CD4-positive, alpha-beta memory T cell (primary cell): Measurements from ENCODE around the gene PIWIL1. TPM values are rescaled to one million over a fixed set of nuclear protein-coding genes. Genes with fewer than 3 reads are reported as not detected.

Experiments
- CTCF ChIA-PET: fragments of 350-600 bp; sonication (Branson Sonifier 250); formaldehyde crosslinking; loops from one replicate; lab custom pipeline; 2021; ENCODE audit warnings: inconsistent platforms; ENCODE audit not compliant: partially characterized antibody; lab: Charles Lee
- POLR2A ChIA-PET: fragments of 350-600 bp; sonication (Branson Sonifier 250); formaldehyde crosslinking; loops from one replicate; lab custom pipeline; 2021; ENCODE audit not compliant: partially characterized antibody; lab: Charles Lee
- DNase-seq, 5 donors: peaks; one replicate each; pipeline versions ENCODE4 v3.0.0 to v3.0.0-alpha.2; 2020 to 2022; ENCODE audit warnings: mixed read lengths in 1 of 5
- H3K27ac ChIP-seq: one replicate; pipeline ENCODE4 v1.7.0; 2013; ENCODE audit warnings: low read depth, low read length
- H3K27me3 ChIP-seq: 2 replicates; pipeline ENCODE4 v1.7.0; 2013; ENCODE audit warnings: mild to moderate bottlenecking, low read length, moderate library complexity; ENCODE audit not compliant: insufficient read depth
- H3K36me3 ChIP-seq: 2 replicates; pipeline ENCODE4 v1.7.0; 2013; ENCODE audit warnings: mild to moderate bottlenecking, low read length, moderate library complexity; ENCODE audit not compliant: insufficient read depth
- H3K4me1 ChIP-seq: 2 replicates; pipeline ENCODE4 v1.7.0; 2013; ENCODE audit warnings: mild to moderate bottlenecking, low read length, moderate library complexity; ENCODE audit not compliant: insufficient read depth
- H3K4me3 ChIP-seq, 2 donors: one replicate each; pipeline ENCODE4 v1.7.0; 2013; ENCODE audit warnings: low read length in 2 of 2, mild to moderate bottlenecking in 1 of 2
- H3K9me3 ChIP-seq, 2 donors: one replicate each; pipeline ENCODE4 v1.7.0; 2013; ENCODE audit warnings: low read length in 2 of 2, control low read depth in 1 of 2; ENCODE audit not compliant: control insufficient read depth in 1 of 2
- H3K27ac Mint-ChIP-seq, 7 donors: one replicate each; pipeline ENCODE4 v1.8.0; 2020 to 2021; ENCODE audit warnings: mixed read lengths in 7 of 7, mild to moderate bottlenecking in 6 of 7, inconsistent platforms in 3 of 7, moderate library complexity in 3 of 7
- H3K27me3 Mint-ChIP-seq, 2 donors: one replicate each; pipeline ENCODE4 v1.8.0; 2020 to 2021; ENCODE audit warnings: mixed read lengths in 2 of 2
- H3K36me3 Mint-ChIP-seq, 2 donors: one replicate each; pipeline ENCODE4 v1.8.0; 2020 to 2021; ENCODE audit warnings: mixed read lengths in 2 of 2, inconsistent platforms in 1 of 2, mild to moderate bottlenecking in 1 of 2
- H3K4me1 Mint-ChIP-seq, 4 donors: one replicate each; pipeline ENCODE4 v1.8.0; 2020 to 2021; ENCODE audit warnings: mixed read lengths in 4 of 4, mild to moderate bottlenecking in 1 of 4
- H3K4me3 Mint-ChIP-seq, 8 donors: one replicate each; pipeline ENCODE4 v1.8.0; 2020 to 2021; ENCODE audit warnings: mixed read lengths in 8 of 8, mild to moderate bottlenecking in 7 of 8, moderate library complexity in 6 of 8, inconsistent platforms in 3 of 8
- H3K9me3 Mint-ChIP-seq, 8 donors: one replicate each; pipeline ENCODE4 v1.8.0; 2020 to 2021; ENCODE audit warnings: mixed read lengths in 8 of 8, mild to moderate bottlenecking in 5 of 8, inconsistent platforms in 3 of 8, moderate library complexity in 1 of 8
- intact Hi-C: fragments of 100-400 bp; cut with micrococcal nuclease; formaldehyde crosslinking; loops from one replicate; pipeline ENCODE4 v1.15.1; 2023
- polyA plus RNA-seq, 2 donors: library from polyadenylated mRNA; unstranded; fragments of 300-500 nt; fragmentation: Illumina TruSeq; gene quantifications; one replicate each; pipeline ENCODE4 v1.2.3, GENCODE V29; 2021
- total RNA-seq, 2 experiments: library from RNA; stranded (reverse); gene quantifications; one replicate each; pipeline ENCODE4 v1.2.3, GENCODE V29; 2021

The PIWIL1 gene
- total and polyA plus RNA-seq, 4 experiments from 2014 or later = not detected

- Histone ChIP-seq H3K4me3 (no peak overlapping the region), H3K27me3 (no peaks in the 10 kb centered on the region), H3K36me3 (no peaks in the 10 kb centered on the region), H3K27ac (no peak overlapping the region), H3K4me1 (no peaks in the 10 kb centered on the region), H3K9me3 (no peaks in the 10 kb centered on the region)
- Mint-ChIP-seq H3K27ac (no peak overlapping the region), H3K4me1 (no peaks in the 10 kb centered on the region), H3K4me3 (no peak overlapping the region), H3K27me3 (peaks cover 0 to 3% of the 10 kb centered on the region in 2 donors), H3K9me3 (peaks cover 0 to 9% (median 7%) of the 10 kb centered on the region in 8 donors), H3K36me3 (no peaks in the 10 kb centered on the region)
- intact Hi-C loops = no loop called here
- no peak for DNase-seq
- POLR2A ChIA-PET = no interaction called here
- CTCF ChIA-PET = no interaction called here
Observed at GRCh38 chr12:130300737-130301535, 36.8 kb upstream of the PIWIL1 start.

- Mint-ChIP-seq H3K27me3 (peaks cover 0 to 3% of the 10 kb centered on the region in 2 donors), H3K4me1 (no peaks in the 10 kb centered on the region)
- H3K4me3 ChIP-seq = no peak overlapping the region
Observed at GRCh38 chr12:130301559-130301958, 36.1 kb upstream of the PIWIL1 start.

DNA sequence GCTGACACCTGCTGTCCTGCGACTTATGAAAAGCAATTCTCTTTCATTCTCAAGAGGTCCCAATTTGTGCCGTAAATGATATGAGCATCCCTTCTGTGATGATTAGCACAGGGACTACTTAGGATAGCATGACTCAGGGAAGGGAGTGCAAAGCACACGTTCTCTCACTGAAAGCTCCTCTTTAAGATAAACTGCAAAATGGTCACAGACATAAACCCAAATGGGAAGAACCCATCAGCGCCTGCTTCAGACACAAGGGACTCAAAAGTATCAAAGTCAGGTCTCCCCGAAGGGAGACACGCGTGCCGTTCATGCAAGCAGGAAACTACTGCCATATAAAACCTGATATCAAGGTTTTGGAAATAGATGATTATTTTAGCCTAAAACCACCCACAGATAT lies 33.9 kb upstream of the PIWIL1 start:
- CTCF ChIA-PET = no interaction called here
- H3K36me3 ChIP-seq = no peaks in the 10 kb centered on the region
- Mint-ChIP-seq H3K27me3 (peaks cover 0 to 6% of the 10 kb centered on the region in 2 donors), H3K9me3 (peaks cover 0 to 9% (median 5%) of the 10 kb centered on the region in 8 donors), H3K36me3 (no peaks in the 10 kb centered on the region), H3K4me3 (no peak overlapping the region), H3K27ac (no peak overlapping the region), H3K4me1 (no peaks in the 10 kb centered on the region)
- no peaks in the 10 kb centered on the region for H3K4me1 ChIP-seq
- no peaks in the 10 kb centered on the region for H3K9me3 ChIP-seq
- intact Hi-C loops = no loop called here
- H3K27me3 ChIP-seq = no peaks in the 10 kb centered on the region
- no peak overlapping the region for H3K4me3 ChIP-seq
- POLR2A ChIA-PET = no interaction called here
- DNase-seq = no peak
- H3K27ac ChIP-seq = no peak overlapping the region

More at GRCh38 chr12:130301559-130301958, 36.1 kb upstream of the PIWIL1 start:
- Histone ChIP-seq H3K27ac (no peak overlapping the region), H3K27me3 (no peaks in the 10 kb centered on the region), H3K36me3 (no peaks in the 10 kb centered on the region), H3K9me3 (no peaks in the 10 kb centered on the region), H3K4me1 (no peaks in the 10 kb centered on the region)
- no peak for DNase-seq
- ChIA-PET CTCF (no interaction called here), POLR2A (no interaction called here)
- intact Hi-C loops = no loop called here
- Mint-ChIP-seq H3K27ac (no peak overlapping the region), H3K36me3 (no peaks in the 10 kb centered on the region), H3K4me3 (no peak overlapping the region), H3K9me3 (peaks cover 0 to 9% (median 7%) of the 10 kb centered on the region in 8 donors)

DNA sequence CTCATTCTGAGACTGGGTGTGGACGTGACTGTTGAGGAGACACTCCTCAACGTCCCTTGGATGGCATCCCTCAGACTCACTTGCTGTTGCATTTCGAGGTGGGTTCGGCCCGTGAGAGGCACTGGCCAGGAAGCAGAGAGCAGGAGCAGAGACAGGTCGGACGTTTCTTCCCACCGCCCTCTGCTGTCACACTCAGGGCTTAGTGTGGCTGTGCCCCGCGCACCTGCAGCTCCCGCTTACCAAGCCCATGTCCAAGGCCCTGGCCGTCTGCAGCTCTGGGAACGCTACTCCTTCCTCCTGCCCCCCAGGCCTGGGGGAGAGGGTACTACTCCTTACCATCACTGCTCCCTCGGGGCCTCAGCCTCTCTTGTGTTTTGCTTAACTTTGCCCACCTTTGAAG lies 29.8 kb upstream of the PIWIL1 start:
- Mint-ChIP-seq H3K9me3 (peaks cover 0 to 2% (median 0%) of the 10 kb centered on the region in 8 donors), H3K27me3 (peaks cover 1 to 6% of the 10 kb centered on the region in 2 donors), H3K36me3 (no peaks in the 10 kb centered on the region), H3K4me1 (no peaks in the 10 kb centered on the region), H3K27ac (no peak overlapping the region), H3K4me3 (no peak overlapping the region)
- Histone ChIP-seq H3K9me3 (no peaks in the 10 kb centered on the region), H3K27me3 (no peaks in the 10 kb centered on the region), H3K27ac (no peak overlapping the region), H3K4me1 (no peaks in the 10 kb centered on the region), H3K4me3 (no peak overlapping the region), H3K36me3 (no peaks in the 10 kb centered on the region)
- CTCF ChIA-PET = no interaction called here
- POLR2A ChIA-PET = no interaction called here
- intact Hi-C loops = no loop called here
- DNase-seq = no peak

DNA sequence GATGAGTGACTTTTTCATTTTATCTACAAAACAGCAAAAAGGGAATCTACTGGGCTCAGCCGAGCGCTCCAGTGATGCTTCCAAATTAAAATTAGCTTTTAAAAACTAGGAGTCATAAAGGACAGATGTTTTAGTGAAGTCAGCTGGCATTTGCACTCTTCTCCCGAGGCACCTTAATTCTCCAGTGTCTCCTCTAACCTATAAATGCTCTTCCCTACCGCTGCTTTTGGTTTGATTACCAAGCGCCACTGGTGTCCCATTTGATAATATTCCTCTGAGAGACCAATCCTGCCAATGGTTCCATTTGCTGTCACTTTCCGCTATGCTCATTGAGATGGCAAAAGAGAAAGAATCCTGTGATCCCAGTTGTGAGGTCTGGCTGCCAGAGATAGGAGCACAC lies 29.3 kb upstream of the PIWIL1 start:
- H3K36me3 ChIP-seq = no peaks in the 10 kb centered on the region
- no peak overlapping the region for H3K27ac Mint-ChIP-seq
- H3K9me3 Mint-ChIP-seq = peaks cover 0 to 2% (median 0%) of the 10 kb centered on the region in 8 donors
- H3K27ac ChIP-seq = no peak overlapping the region
- no peak overlapping the region for H3K4me3 ChIP-seq
- H3K4me3 Mint-ChIP-seq = no peak overlapping the region
- ChIA-PET POLR2A (no interaction called here), CTCF (no interaction called here)
- H3K4me1 Mint-ChIP-seq = no peaks in the 10 kb centered on the region
- H3K4me1 ChIP-seq = no peaks in the 10 kb centered on the region
- DNase-seq = no peak
- intact Hi-C loops = no loop called here
- no peaks in the 10 kb centered on the region for H3K36me3 Mint-ChIP-seq
- H3K9me3 ChIP-seq = no peaks in the 10 kb centered on the region
- peaks cover 1 to 4% of the 10 kb centered on the region in 2 donors for H3K27me3 Mint-ChIP-seq
- H3K27me3 ChIP-seq = no peaks in the 10 kb centered on the region

- DNase-seq = no peak
- Histone ChIP-seq H3K9me3 (no peaks in the 10 kb centered on the region), H3K27ac (no peak overlapping the region), H3K27me3 (no peaks in the 10 kb centered on the region), H3K4me1 (no peaks in the 10 kb centered on the region), H3K4me3 (no peak overlapping the region), H3K36me3 (no peaks in the 10 kb centered on the region)
- H3K36me3 Mint-ChIP-seq = no peaks in the 10 kb centered on the region
- no peak overlapping the region for H3K27ac Mint-ChIP-seq
- intact Hi-C loops = no loop called here
- CTCF ChIA-PET = interaction anchor here (0.7 to 0.8 kb wide), 2 partner anchors 12 to 14 kb away, joined by 3 read pairs; no protein-coding TSS in a partner anchor
- no peak overlapping the region for H3K4me3 Mint-ChIP-seq
- H3K4me1 Mint-ChIP-seq = no peaks in the 10 kb centered on the region
- peaks cover 0 to 4% (median 0%) of the 10 kb centered on the region in 8 donors for H3K9me3 Mint-ChIP-seq
- POLR2A ChIA-PET = no interaction called here
- H3K27me3 Mint-ChIP-seq = no peaks in the 10 kb centered on the region
Observed at GRCh38 chr12:130316251-130316650, 21.4 kb upstream of the PIWIL1 start.

- H3K4me1 ChIP-seq = no peaks in the 10 kb centered on the region
- POLR2A ChIA-PET = no interaction called here
Observed at GRCh38 chr12:130320536-130320935, 17.2 kb upstream of the PIWIL1 start.

More at GRCh38 chr12:130320536-130320935, 17.2 kb upstream of the PIWIL1 start:
- no peaks in the 10 kb centered on the region for H3K9me3 ChIP-seq
- no peak overlapping the region for H3K4me3 ChIP-seq
- no peak overlapping the region for H3K4me3 Mint-ChIP-seq
- no peaks in the 10 kb centered on the region for H3K27me3 ChIP-seq
- DNase-seq = no peak
- no peaks in the 10 kb centered on the region for H3K36me3 Mint-ChIP-seq
- H3K36me3 ChIP-seq = no peaks in the 10 kb centered on the region
- no peaks in the 10 kb centered on the region for H3K9me3 Mint-ChIP-seq
- no peaks in the 10 kb centered on the region for H3K27me3 Mint-ChIP-seq
- intact Hi-C loops = no loop called here
- H3K27ac Mint-ChIP-seq = no peak overlapping the region
- no peak overlapping the region for H3K27ac ChIP-seq
- CTCF ChIA-PET = no interaction called here
- H3K4me1 Mint-ChIP-seq = no peaks in the 10 kb centered on the region
